Fibroblast of mammary gland (primary cell): ENCODE measurements around the gene MACF1.

Experiments used
- DNase-seq: peaks from one replicate; pipeline ENCODE4 v3.0.0-alpha.2; 2010; ENCODE audit warnings: low read depth
- H3K4me3 ChIP-seq: 2 replicates; pipeline ENCODE4 v1.5.1; 2011; ENCODE audit warnings: low read depth, mild to moderate bottlenecking, low read length, moderate library complexity; ENCODE audit not compliant: control insufficient read depth
- TF ChIP-seq, protein P1 (sequence below): conservative IDR thresholded peaks from 2 replicates; pipeline ENCODE4 v1.5.1; 2011; ENCODE audit warnings: low read depth, low read length, inconsistent platforms; ENCODE audit not compliant: control insufficient read depth, insufficient read depth

MACF1 gene

DNA sequence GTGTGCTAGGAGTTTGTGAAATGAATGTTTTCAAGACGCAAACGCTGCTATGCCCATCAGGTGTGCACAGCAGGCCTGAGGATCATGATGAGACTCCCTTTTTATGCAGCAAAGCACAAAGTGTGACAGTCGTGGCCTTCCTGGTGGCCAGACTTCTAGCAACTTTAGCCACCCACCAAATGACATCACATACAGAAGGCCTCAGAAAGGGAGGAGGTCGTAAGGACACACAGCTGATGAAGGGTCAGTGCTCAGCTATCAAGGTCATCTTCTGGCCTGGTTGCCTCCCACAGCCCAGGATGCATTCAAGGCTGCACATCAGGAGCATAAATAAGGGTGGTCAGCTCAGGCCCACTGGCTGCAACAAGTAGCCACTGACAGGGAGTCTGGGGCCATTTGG, 323.6 kb downstream of the MACF1 start:
- TF ChIP-seq, protein P1, sequence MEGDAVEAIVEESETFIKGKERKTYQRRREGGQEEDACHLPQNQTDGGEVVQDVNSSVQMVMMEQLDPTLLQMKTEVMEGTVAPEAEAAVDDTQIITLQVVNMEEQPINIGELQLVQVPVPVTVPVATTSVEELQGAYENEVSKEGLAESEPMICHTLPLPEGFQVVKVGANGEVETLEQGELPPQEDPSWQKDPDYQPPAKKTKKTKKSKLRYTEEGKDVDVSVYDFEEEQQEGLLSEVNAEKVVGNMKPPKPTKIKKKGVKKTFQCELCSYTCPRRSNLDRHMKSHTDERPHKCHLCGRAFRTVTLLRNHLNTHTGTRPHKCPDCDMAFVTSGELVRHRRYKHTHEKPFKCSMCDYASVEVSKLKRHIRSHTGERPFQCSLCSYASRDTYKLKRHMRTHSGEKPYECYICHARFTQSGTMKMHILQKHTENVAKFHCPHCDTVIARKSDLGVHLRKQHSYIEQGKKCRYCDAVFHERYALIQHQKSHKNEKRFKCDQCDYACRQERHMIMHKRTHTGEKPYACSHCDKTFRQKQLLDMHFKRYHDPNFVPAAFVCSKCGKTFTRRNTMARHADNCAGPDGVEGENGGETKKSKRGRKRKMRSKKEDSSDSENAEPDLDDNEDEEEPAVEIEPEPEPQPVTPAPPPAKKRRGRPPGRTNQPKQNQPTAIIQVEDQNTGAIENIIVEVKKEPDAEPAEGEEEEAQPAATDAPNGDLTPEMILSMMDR = no peak
- no peak overlapping the region for H3K4me3 ChIP-seq
- no peak for DNase-seq

DNA sequence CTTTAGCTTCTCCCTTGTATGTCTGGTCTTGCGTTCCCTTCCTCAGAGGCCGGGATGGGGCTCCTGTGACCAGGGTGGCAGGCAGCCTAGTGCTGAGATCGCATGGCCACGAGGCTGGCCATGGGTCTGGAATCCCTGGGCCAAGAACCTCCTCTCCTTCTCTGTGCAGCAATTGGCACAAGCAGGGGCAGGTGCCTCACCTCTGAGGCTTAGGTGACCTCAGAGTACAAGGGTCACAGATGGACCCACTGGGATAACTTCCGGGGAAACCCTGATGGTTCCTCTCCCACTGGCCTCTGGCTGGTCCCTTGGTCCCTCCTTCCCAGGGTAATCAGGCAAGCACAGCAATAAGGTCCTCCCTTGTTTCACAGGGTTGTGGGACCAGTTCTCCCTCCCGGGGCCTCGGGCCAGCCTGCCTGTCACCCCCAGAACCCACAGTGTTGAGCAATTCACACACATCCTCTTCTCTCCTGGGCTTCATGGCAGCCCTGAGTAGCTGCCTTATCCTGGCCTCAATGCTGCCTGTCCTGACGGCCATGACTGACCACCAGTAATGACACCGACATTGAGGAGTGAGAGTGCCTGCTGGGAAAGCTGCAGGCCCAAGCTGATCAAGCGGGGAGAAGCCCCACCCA, 325.5 kb downstream of the MACF1 start:
- DNase-seq = no peak
- TF ChIP-seq, protein P1 = no peak
- H3K4me3 ChIP-seq = no peak overlapping the region

DNA sequence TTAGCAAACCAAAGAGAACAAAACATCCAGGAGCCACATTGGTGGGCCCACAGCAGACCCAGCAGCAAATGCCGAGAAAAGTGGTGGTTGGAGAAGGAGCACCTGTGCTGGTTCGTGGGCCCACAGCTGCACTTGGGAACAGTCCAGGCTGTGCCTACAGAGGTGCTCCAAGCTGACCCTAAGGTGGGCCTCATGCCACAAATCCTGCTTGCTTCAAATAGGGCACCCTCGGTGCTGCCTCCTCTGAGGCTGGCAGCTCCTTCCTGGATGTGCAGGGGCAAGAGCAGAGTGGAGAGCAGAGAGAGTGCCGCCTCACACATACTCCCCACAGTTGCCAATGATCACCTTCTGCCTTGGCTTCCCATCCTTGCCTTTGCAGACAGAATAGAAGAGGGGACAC, 327.0 kb downstream of the MACF1 start:
- TF ChIP-seq, protein P1 = no peak
- DNase-seq = no peak

DNA sequence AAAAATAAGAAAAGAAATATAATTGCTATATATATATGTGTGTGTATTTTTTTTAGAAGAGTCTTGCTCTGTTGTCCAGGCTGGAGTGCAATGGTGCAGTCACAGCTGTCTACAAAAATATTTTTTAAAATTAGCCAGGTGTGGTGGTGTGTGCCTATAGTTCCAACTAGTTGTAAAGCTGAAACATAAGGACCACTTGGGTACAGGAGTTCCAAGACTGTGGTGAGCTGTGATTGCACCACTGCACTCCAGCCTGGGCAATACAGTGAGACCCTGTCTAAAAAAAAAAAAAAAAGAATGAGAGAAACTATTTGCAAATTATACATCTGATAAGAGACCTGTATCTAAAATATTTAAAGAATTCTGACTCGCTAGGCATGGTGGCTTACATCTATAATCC, 328.9 kb downstream of the MACF1 start:
- TF ChIP-seq, protein P1 = no peak
- H3K4me3 ChIP-seq = no peak overlapping the region
- DNase-seq = no peak

More for the DNA sequence above, 327.0 kb downstream of the MACF1 start:
- H3K4me3 ChIP-seq = no peak overlapping the region
